RWPE2 (cell line): Measurements from ENCODE around the gene SH2B2.

Experiments
- ATAC-seq: fragments of 200-7000 bp; cut with Tn5 transposase; 3 replicates; pipeline ENCODE4 v1.9.1; 2021; ENCODE audit warnings: low read depth
- DNase-seq: peaks from one replicate; pipeline ENCODE4 v3.0.0-alpha.2; 2020; ENCODE audit warnings: low spot score
- H3K27ac ChIP-seq: fragments of 450-650 bp; 2 replicates; pipeline ENCODE4 v1.5.1; 2017; ENCODE audit warnings: mild to moderate bottlenecking; ENCODE audit not compliant: poor library complexity, severe bottlenecking
- H3K27me3 ChIP-seq: fragments of 250-450 bp; sonication (Bioruptor Pico); 2 replicates; pipeline ENCODE4 v1.5.1; 2021; ENCODE audit warnings: mild to moderate bottlenecking, moderate library complexity; ENCODE audit not compliant: insufficient read depth, poor library complexity, severe bottlenecking
- H3K36me3 ChIP-seq: fragments of 250-450 bp; sonication (Bioruptor Pico); 2 replicates; pipeline ENCODE4 v1.5.1; 2020; ENCODE audit warnings: low read depth, mild to moderate bottlenecking, moderate library complexity
- H3K4me1 ChIP-seq: fragments of 250-450 bp; sonication (Bioruptor Pico); 2 replicates; pipeline ENCODE4 v1.5.1; 2021; ENCODE audit warnings: mild to moderate bottlenecking, moderate library complexity; ENCODE audit not compliant: insufficient read depth, poor library complexity, severe bottlenecking
- H3K4me3 ChIP-seq: fragments of 250-450 bp; sonication (Bioruptor Pico); 2 replicates; pipeline ENCODE4 v1.5.1; 2021; ENCODE audit warnings: mild to moderate bottlenecking, moderate library complexity; ENCODE audit not compliant: severe bottlenecking
- H3K9me3 ChIP-seq: fragments of 250-450 bp; sonication (Bioruptor Pico); 2 replicates; pipeline ENCODE4 v1.5.1; 2021; ENCODE audit warnings: mild to moderate bottlenecking, moderate library complexity; ENCODE audit not compliant: severe bottlenecking
- CTCF ChIP-seq: fragments of 450-650 bp; IDR thresholded peaks from one replicate; pipeline ENCODE4 v1.5.1; 2017; ENCODE audit warnings: mild to moderate bottlenecking, moderate library complexity; ENCODE audit not compliant: poor library complexity, severe bottlenecking

SH2B2 gene

DNA sequence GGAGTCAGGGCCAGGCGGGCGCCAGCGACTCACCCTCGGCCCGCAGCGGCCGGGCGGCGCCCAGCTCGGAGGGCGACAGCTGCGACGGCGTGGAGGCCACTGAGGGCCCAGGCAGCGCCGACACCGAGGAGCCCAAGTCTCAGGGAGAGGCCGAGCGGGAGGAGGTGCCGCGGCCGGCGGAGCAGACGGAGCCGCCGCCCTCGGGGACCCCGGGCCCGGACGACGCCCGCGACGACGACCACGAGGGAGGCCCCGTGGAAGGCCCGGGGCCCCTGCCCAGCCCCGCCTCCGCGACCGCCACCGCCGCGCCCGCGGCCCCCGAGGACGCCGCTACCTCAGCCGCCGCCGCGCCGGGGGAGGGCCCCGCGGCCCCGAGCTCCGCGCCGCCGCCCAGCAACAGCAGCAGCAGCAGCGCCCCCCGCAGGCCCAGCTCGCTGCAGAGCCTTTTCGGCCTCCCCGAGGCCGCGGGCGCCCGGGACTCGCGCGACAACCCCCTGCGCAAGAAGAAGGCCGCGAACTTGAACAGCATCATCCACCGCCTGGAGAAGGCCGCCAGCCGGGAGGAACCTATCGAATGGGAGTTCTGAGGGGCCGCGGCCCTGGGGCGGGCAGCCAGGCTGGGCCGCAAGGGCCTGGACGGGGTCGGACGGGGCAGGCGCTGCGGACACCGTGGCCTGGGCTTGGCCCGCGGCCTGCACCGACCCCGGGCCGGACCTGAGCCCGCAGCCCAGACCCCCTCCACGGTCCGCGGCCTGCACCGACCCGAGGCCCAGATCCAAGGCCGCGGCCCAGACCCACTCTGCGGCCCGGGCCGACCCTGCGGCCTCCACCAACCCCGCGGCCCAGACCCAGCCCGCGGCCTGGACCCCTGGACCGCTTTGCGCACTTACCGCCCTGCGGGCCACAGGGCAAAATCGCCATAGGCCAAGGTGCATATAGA lies 37.9 kb upstream of the SH2B2 start:
- Histone ChIP-seq H3K27ac (no peak overlapping the region), H3K9me3 (no peaks in the 10 kb centered on the region), H3K36me3 (peaks cover 5% of the 10 kb centered on the region; the same call in 1 of the 2 replicates), H3K4me3 (no peak overlapping the region), H3K27me3 (no peaks in the 10 kb centered on the region), H3K4me1 (no peaks in the 10 kb centered on the region)
- DNase-seq, result no peak
- ATAC-seq, result no peak
- TF ChIP-seq CTCF, result no peak

- no peak overlapping the region for H3K27ac ChIP-seq
- no peaks in the 10 kb centered on the region for H3K4me1 ChIP-seq
- no peaks in the 10 kb centered on the region for H3K9me3 ChIP-seq
- ATAC-seq, result no peak
- peaks cover 5% of the 10 kb centered on the region; the same call in 1 of the 2 replicates for H3K36me3 ChIP-seq
- DNase-seq, result no peak
- H3K4me3 ChIP-seq, result no peak overlapping the region
- no peaks in the 10 kb centered on the region for H3K27me3 ChIP-seq
- TF ChIP-seq CTCF, result no peak
Measured at GRCh38 chr7:102251531-102252365, 34.9 kb upstream of the SH2B2 start.

DNA sequence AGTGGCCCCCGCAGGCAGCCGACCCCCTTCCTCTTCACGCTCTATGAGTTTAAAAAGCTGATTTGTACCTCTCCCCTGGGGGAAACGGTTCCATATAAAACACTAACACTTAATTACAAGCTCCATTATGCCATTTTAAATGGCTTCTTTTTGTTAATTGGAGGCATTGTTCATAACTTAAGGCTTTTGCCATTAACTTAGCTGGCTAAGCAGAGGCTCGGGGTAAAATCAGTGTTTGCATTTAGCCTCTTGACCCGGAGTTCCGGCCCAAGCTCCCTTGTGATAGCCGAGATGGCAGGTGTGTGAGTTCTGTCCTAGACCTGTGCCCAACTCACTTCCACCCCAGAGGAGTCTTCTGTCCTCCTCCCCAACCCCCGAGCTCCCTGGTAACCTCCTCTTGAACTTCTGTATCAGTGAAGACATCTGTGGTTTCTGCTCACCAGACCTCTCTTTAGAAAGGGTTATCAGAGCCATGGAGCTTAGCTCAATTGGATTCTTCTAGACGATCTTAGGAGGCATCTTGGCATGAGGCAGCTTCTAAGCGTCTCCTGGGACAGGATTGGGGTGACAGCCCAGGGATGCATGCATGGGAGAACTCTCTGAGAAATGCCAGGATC lies 34.2 kb upstream of the SH2B2 start:
- Histone ChIP-seq H3K27me3 (no peaks in the 10 kb centered on the region), H3K9me3 (no peaks in the 10 kb centered on the region), H3K36me3 (peaks cover 5% of the 10 kb centered on the region; the same call in 1 of the 2 replicates), H3K4me3 (no peak overlapping the region), H3K27ac (no peak overlapping the region), H3K4me1 (no peaks in the 10 kb centered on the region)
- no peak for TF ChIP-seq CTCF
- DNase-seq (no peak), ATAC-seq (no peak)

DNA sequence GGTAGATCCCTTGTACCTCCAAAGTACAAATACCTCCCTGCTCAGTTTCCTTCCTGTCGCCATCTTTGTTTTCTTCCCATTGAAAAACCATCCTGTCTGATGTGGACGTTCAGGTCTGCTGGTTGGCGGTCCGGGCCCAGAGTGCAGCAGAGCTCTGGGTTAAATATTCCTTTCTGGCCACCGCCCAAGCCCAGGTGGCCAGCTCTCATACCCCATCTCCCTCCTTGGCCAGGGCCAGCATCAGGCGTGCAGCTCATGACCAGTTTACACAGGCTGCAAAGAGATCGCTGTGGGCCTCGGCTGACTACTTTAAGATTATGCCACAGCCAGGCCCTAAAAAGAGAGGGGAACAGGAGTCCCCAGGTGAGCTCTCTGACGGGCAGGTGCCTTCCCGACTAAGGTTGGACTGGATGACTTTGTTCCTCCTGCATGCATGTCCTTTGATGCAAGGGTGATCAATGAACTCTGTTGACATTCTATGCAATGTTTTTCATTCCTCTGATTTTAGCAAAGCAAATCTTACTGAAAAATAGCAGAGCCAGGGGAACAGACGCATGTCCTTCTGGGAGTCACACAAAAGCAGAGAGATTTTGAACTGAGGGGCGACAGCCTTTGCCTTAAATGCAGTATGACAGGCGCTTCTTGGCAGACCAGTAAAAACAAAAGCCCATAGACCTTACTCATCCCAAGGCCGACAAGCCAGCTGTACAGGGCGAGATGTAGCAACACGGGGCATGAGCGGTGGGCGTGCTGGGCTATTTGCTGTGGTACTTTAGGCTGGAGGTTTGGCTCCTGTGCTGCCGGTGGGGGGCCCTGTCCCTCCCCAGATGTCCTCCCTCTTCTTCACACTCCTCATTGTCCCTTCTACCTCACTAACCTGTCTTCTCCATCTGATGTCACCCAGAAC lies 33.3 kb upstream of the SH2B2 start:
- H3K4me3 ChIP-seq, result no peak overlapping the region
- DNase-seq (no peak), ATAC-seq (no peak)
- peaks cover 5% of the 10 kb centered on the region; the same call in 1 of the 2 replicates for H3K36me3 ChIP-seq
- H3K27me3 ChIP-seq, result no peaks in the 10 kb centered on the region
- no peak for TF ChIP-seq CTCF
- H3K9me3 ChIP-seq, result no peaks in the 10 kb centered on the region
- no peaks in the 10 kb centered on the region for H3K4me1 ChIP-seq
- no peak overlapping the region for H3K27ac ChIP-seq
